SK-N-MC (cell line): ENCODE measurements around the gene KATNB1.

ENCODE experiments used
- EZH2 ChIP-seq: fragments of 200-600 bp; sonication (generic); IDR thresholded peaks from one replicate; pipeline ENCODE4 v1.6.1; 2017; ENCODE audit warnings: antibody characterized with exemption
- FOXP2 ChIP-seq: optimal IDR thresholded peaks from 2 replicates; pipeline ENCODE3; 2011; ENCODE audit warnings: mild to moderate bottlenecking, moderate library complexity; ENCODE audit not compliant: insufficient read depth; ENCODE audit errors: extremely low read length, control extremely low read depth
- POLR2AphosphoS5 ChIP-seq: IDR thresholded peaks from 2 replicates; pipeline ENCODE4 v1.6.1; 2012; ENCODE audit warnings: mild to moderate bottlenecking, low read depth, low read length, borderline replicate concordance

GRCh38 chr16:57786632-57787518 is 51.3 kb downstream of the KATNB1 start:
- TF ChIP-seq EZH2: no peak
- TF ChIP-seq POLR2AphosphoS5: no peak
- no peak for TF ChIP-seq FOXP2
